ENCODE data around the gene APPBP2. TPM values are rescaled to one million over a fixed set of nuclear protein-coding genes. Genes with fewer than 3 reads are reported as not detected.

The APPBP2 gene
- polyA plus RNA-seq, 1 of the 3 experiments (the other 2 are of a cell fraction): 7.6 TPM

GRCh38 chr17:60472449-60472848, 53.6 kb downstream of the APPBP2 start:
- no peak overlapping the region for H3K4me3 ChIP-seq (ENCODE audit: low read depth in 2 of 2, low read length in 1 of 2)
- H3K4me1 ChIP-seq (ENCODE audit: control insufficient read depth in 1 of 2, insufficient read depth in 2 of 2, low read depth in 1 of 2, low read length in 1 of 2): peaks cover 4 to 8% of the 10 kb centered on the region in 2 experiments; a peak in 3 of 4 replicates
- H3K4me2 ChIP-seq: no peak overlapping the region
- H3K79me2 ChIP-seq (ENCODE audit: insufficient read depth): peaks cover 25% of the 10 kb centered on the region
- H3K27ac ChIP-seq (ENCODE audit: low read depth in 2 of 2, low read length in 1 of 2): no peak overlapping the region
- peaks cover 32 to 66% of the 10 kb centered on the region in 2 experiments for H3K36me3 ChIP-seq (replicated peaks in 1 of 2; ENCODE audit: control insufficient read depth in 1 of 2, insufficient read depth in 2 of 2, low read length in 1 of 2)
- TF ChIP-seq EZH2phosphoT487 (IDR thresholded peaks at IDR 0.05; ENCODE audit: borderline replicate concordance, low read depth): no peak
- no peak for TF ChIP-seq EP300 (IDR thresholded peaks at IDR 0.05; ENCODE audit: borderline replicate concordance in 1 of 2, low read depth in 1 of 2, low read length in 1 of 2)
- TF ChIP-seq CHD2 (IDR thresholded peaks at IDR 0.05; ENCODE audit: low read length, partially characterized antibody): no peak
- no peak for TF ChIP-seq USF2 (IDR thresholded peaks at IDR 0.05; ENCODE audit: borderline replicate concordance, low read depth, low read length)
- TF ChIP-seq PBX3 (IDR thresholded peaks at IDR 0.05): no peak
- TF ChIP-seq SIN3A (IDR thresholded peaks at IDR 0.05; ENCODE audit: borderline replicate concordance, low read depth, low read length): no peak
- no peak for TF ChIP-seq RFX5 (IDR thresholded peaks at IDR 0.05; ENCODE audit: low read length)
- TF ChIP-seq TCF12 (IDR thresholded peaks at IDR 0.05): no peak
- no peak for TF ChIP-seq MEF2A (IDR thresholded peaks at IDR 0.05; ENCODE audit: borderline replicate concordance, low read depth)
- no peak for TF ChIP-seq RXRA (IDR thresholded peaks at IDR 0.05; ENCODE audit: borderline replicate concordance, low read depth)
- TF ChIP-seq JUND (IDR thresholded peaks at IDR 0.05): no peak
- TF ChIP-seq POLR2AphosphoS5 (IDR thresholded peaks at IDR 0.05; ENCODE audit: low read depth, low read length): no peak
- no peak for TF ChIP-seq NFIC (IDR thresholded peaks at IDR 0.05; ENCODE audit: borderline replicate concordance)
- TF ChIP-seq FOXM1 (IDR thresholded peaks at IDR 0.05; ENCODE audit: low read depth): no peak
- TF ChIP-seq SMC3 (IDR thresholded peaks at IDR 0.05; ENCODE audit: low read depth, low read length): no peak
- no peak for TF ChIP-seq RAD21 (IDR thresholded peaks at IDR 0.05; ENCODE audit: low read length)
- no peak for TF ChIP-seq GABPA (IDR thresholded peaks at IDR 0.05; ENCODE audit: low read depth)
- H3F3A ChIP-seq (replicated peaks; ENCODE audit: insufficient read depth): peaks cover 40% of the 10 kb centered on the region
- POLR2A ChIA-PET: no interaction called here
- H3K9me2 ChIP-seq: no peaks in the 10 kb centered on the region
- WGBS (ENCODE audit: low lambda C conversion rate): 95% methylated on average over 1 of the region's 1 CpG
- H2AFZ ChIP-seq (ENCODE audit: low read depth): no peak overlapping the region
- CTCF ChIA-PET: no interaction called here
- no peaks in the 10 kb centered on the region for H4K20me1 ChIP-seq (ENCODE audit: insufficient read depth)
- H3K9me3 ChIP-seq: peaks cover 11% of the 10 kb centered on the region
- DNase-seq: no peak
- H3K27me3 ChIP-seq (ENCODE audit: insufficient read depth): no peaks in the 10 kb centered on the region
- no peak overlapping the region for H3K9ac ChIP-seq

- TF ChIP-seq ELF1 (IDR thresholded peaks at IDR 0.05) (no peak), ZBTB33 (IDR thresholded peaks at IDR 0.05; ENCODE audit: borderline replicate concordance, low read depth) (no peak), POLR2AphosphoS5 (IDR thresholded peaks at IDR 0.05; ENCODE audit: low read depth, low read length) (no peak), RCOR1 (IDR thresholded peaks at IDR 0.05; ENCODE audit: low read length) (no peak), IRF3 (IDR thresholded peaks at IDR 0.05; ENCODE audit: low read depth, low read length) (no peak)
- Histone ChIP-seq H3K27me3 (ENCODE audit: insufficient read depth) (no peaks in the 10 kb centered on the region), H3K9ac (no peak overlapping the region), H4K20me1 (ENCODE audit: insufficient read depth) (no peaks in the 10 kb centered on the region), H3F3A (replicated peaks; ENCODE audit: insufficient read depth) (peaks cover 40% of the 10 kb centered on the region), H3K9me2 (no peaks in the 10 kb centered on the region), H3K27ac (ENCODE audit: low read depth in 2 of 2, low read length in 1 of 2) (no peak overlapping the region), H3K4me1 (ENCODE audit: control insufficient read depth in 1 of 2, insufficient read depth in 2 of 2, low read depth in 1 of 2, low read length in 1 of 2) (peaks cover 4 to 8% of the 10 kb centered on the region in 2 experiments; a peak in 3 of 4 replicates), H3K79me2 (ENCODE audit: insufficient read depth) (peaks cover 35% of the 10 kb centered on the region), H3K36me3 (replicated peaks in 1 of 2; ENCODE audit: control insufficient read depth in 1 of 2, insufficient read depth in 2 of 2, low read length in 1 of 2) (peaks cover 28 to 68% of the 10 kb centered on the region in 2 experiments), H3K4me2 (no peak overlapping the region), H3K9me3 (peaks cover 11% of the 10 kb centered on the region), H2AFZ (ENCODE audit: low read depth) (no peak overlapping the region), H3K4me3 (ENCODE audit: low read depth in 2 of 2, low read length in 1 of 2) (no peak overlapping the region)
- POLR2A ChIA-PET: no interaction called here
- WGBS (ENCODE audit: low lambda C conversion rate): 96% methylated on average over 4 of the region's 4 CpGs
- CTCF ChIA-PET: interaction anchor here (0.9 kb wide), 1 partner anchor 50 kb away, joined by 3 read pairs; no protein-coding TSS in a partner anchor
- no peak for DNase-seq
Observed at GRCh38 chr17:60471451-60471850, 54.6 kb downstream of the APPBP2 start.
